Heart left ventricle (tissue), 13 donors: ENCODE data around the gene GPR87.

Experiments
- POLR2A ChIP-seq, 2 donors: fragments of 450-650 bp; IDR thresholded peaks; one replicate each; pipeline ENCODE4 v1.6.1; 2017; ENCODE audit warnings: antibody characterized with exemption in 2 of 2, mild to moderate bottlenecking in 2 of 2, moderate library complexity in 2 of 2
- TF ChIP-seq, protein P1 (sequence below), 12 donors: fragments of 200-600 bp; sonication (generic) in 4 of 12; IDR thresholded peaks; one replicate each; pipeline versions ENCODE4 v1.5.0 to v1.8.0; 2018 to 2022; ENCODE audit warnings: antibody characterized with exemption in 12 of 12, mild to moderate bottlenecking in 5 of 12
- donor health status: ischemic (EF 13 %, LVEDD 7.1; RV severe dilation, severe dysfunction).
- donor health status: DM: no; HTN: yes; CAD: no.
- donor health status: DM: no; HTN: no; CAD: no.
- donor health status: ischemic (EF 25% LVEDD 6.9; RV normal size, moderate dysfunction).
- donor health status: ischemic (EF 25% LVEDD 5.7; RV mildly dilated, moderate dysfunction).
- donor health status: ischemic (EF 35%, LVEDD 5.7; RV mildly dilated, moderate dysfunction).
- donor health status: nonischemic (EF 11% LVEDD 7.7; RV severe dilation, severe dysfunction).
- donor health status: DM: yes; HTN: yes; CAD: no.
- donor health status: PGD.
- donor health status: ischemic (EF 29% LVEDD 5.4; RV normal size, mild dysfunction).
- donor health status: nonischemic (EF 23%, LVEDD 6.1; RV moderate dilation, normal function).

DNA sequence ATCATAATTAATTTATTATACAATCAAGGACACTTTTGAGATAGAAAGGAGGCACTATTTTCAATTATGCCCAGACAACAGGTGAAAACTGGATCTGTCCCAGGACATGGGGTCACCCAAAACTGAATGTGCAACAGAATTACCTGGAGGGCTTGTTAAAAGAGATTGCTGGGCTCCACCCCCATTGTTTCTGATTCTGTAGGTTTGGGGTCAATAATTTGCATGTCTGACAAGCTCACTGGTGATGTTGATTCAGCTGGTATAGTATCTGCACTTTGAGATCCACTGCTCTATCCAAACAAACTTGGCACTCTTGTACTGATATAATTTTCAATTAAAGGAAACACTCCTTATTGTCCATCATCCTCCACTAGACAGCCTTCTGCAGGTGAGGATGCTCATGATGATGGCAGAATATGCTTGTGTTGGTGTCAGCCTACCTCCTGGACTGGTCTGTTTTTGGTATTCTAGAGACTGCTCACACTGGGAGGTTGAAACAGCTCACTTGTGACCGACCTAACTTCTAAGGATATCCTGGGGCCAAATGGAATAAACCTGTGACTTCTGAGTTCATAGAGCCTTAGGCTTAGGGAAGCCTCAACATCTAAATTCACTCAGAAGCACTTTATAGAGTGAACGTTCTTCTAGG, 40.5 kb downstream of the GPR87 start:
- TF ChIP-seq POLR2A (IDR thresholded peaks at IDR 0.05) = no peak
- TF ChIP-seq, protein P1, sequence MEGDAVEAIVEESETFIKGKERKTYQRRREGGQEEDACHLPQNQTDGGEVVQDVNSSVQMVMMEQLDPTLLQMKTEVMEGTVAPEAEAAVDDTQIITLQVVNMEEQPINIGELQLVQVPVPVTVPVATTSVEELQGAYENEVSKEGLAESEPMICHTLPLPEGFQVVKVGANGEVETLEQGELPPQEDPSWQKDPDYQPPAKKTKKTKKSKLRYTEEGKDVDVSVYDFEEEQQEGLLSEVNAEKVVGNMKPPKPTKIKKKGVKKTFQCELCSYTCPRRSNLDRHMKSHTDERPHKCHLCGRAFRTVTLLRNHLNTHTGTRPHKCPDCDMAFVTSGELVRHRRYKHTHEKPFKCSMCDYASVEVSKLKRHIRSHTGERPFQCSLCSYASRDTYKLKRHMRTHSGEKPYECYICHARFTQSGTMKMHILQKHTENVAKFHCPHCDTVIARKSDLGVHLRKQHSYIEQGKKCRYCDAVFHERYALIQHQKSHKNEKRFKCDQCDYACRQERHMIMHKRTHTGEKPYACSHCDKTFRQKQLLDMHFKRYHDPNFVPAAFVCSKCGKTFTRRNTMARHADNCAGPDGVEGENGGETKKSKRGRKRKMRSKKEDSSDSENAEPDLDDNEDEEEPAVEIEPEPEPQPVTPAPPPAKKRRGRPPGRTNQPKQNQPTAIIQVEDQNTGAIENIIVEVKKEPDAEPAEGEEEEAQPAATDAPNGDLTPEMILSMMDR (IDR thresholded peaks at IDR 0.05) = no peak
